HG03354 (cell line): ENCODE measurements around the gene SRP54.
"Not testable (repeated sequence)": the region's sequence is repeated elsewhere in the genome, so short reads cannot be mapped to it uniquely, and the experiment has no call there.

ENCODE experiments used
- ATAC-seq: cut with Tn5 transposase; IDR thresholded peaks from one replicate; pipeline ENCODE4 v1.9.1; 2021; ENCODE audit warnings: mild to moderate bottlenecking; ENCODE audit not compliant: unreplicated experiment, poor library complexity, severe bottlenecking

SRP54 gene

DNA sequence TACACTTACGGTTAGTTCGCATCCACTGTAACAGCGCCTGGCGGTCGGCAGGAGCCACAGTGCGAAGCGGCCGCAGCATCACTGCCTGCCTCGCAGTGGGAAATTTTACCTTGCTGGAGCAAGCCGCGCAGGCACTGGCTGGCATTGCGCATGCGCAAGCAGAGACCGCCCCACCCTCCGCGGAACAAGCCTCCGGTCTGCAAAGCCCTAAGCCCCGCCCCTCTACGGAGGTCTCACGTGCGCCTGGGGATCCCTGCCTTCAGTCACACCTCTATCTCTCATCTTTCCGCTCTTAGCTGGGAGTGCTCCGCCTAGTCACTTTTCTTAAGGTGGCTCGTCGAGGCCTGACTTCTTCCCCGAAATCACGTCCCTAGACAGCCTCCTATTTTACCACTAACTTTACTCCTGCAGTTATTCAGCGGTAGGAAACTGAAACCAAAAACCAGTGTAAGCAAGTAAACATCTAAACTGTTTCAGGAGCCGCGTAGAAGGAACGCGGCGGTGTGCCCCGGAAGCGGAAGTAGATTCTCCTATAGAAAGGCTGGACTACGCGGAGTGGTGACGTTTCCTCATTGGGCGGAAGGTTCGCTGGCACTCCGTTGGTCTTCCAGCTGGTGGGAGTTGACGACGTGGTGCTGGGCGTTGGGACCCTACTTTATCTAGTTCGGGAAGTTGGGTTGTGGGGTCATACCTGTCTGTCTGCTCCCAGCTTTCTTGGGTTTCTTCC, at the start of gene SRP54:
Gene SRP54, plus strand, starts transcription at position 572 of the 727 bp plus-strand sequence. CDS start 13,718 bp downstream, outside the sequence.
- peak; percentile 86 for ATAC-seq

DNA sequence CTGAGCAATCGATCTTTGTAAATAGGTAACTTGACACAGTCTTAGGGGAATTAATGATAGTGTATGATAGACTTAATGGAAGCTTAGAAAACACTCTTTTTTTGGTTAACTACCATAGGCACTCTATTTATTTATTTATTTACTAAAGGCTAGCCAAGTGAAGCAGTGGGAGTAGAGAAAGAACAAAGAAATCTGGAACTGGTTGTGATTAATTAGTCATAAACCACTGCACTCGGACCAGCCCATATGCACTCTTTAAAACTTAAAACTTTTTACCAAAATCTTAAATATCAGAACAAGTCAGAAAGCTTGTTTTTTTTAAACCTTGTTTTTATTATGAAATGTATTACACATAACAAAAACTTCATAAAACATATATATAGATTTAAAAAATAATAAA, 49.5 kb upstream of the SRP54 start:
- ATAC-seq: no peak

DNA sequence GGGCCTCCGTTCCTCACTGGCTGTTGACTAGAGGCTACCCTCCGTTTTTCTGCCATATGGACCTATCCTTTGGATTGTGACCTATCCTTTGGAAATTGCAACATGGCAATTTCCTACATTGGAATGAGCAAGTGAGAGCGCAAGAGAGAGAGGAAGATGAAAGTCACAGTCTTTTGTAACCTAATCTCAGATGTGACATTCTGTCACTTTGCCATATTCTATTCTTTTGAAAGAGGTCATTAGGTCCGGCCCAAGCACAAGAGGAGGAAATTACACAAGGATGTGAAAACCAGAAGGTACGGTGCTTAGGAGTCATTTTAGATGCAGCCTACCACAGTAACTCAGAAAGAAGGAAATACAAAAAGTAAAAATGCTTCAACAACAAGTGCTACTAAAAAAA, 47.3 kb upstream of the SRP54 start:
- ATAC-seq: no peak

DNA sequence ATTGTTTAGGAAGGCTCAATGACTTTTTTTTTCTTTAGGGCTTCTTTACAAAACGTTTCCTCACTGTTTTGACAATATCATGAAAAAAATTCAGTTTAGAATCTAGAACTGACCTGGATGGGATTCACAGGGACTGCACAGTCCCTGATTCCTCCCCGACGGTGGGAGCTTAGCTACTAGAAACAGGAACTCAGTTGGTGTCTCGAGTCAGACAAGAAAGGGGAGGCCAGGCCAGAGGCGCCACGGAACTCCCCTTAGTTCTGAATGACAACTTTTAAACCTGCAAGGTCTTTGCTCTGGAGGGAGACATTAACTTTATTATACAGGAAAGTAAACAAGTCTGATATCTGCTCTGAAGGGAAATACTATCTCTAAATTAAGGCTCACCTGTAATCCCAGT, 45.4 kb upstream of the SRP54 start:
- no peak for ATAC-seq

DNA sequence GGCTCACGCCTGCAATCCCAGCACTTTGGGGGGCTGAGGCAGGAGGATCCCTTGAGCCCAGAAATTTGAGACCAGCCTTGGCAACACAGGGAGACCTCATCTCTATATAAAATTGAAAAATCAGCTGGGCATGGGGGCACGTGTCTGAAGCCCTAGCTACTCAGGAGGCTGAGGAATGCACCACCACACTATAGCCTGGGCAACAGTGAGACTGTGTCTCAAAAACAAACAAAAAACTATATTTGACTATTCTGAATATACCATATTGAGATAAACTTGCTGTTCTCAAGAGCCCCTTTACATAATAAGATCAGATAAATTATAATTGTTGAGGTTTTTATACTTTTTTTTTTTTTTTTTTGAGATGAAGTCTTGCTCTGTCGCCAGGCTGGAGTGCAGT, 44.9 kb upstream of the SRP54 start:
- ATAC-seq: no peak

DNA sequence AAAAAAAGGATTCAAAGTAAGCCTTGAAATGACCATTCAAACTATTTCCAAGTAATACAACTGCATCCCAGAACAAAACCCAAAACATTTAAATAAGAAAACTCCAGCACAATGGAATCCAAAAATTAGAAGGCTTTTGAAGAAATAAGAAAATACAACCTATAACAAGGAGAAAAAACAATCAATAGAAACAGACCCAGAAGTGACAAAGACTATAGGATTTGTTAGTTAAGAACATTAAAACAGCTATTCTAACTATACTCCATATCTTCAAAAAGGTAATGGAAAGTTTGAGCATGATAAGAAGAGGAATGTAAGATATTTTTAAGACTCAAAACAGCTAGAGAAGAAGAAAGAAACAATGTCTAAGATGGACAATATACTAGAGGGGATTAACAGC, 39.3 kb upstream of the SRP54 start:
- ATAC-seq: no peak

DNA sequence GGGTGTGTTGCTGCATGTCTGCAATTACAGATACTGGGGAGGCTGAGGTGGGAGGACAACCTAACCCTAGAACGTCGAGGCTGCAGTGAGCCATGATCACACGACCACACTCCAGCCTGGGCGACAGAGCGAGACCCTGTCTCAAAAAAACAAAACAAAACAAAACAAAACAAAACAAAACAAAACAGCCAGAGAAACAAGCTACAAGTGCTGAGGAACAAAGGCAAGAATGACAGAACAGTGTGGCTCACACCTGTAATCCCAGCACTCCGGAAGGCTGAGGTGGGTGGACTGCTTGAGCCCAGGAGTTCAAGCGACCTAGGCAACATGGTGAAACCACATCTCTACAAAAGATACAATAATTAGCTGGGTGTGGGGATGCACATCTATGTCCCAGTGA, 38.0 kb upstream of the SRP54 start:
- ATAC-seq: no peak

DNA sequence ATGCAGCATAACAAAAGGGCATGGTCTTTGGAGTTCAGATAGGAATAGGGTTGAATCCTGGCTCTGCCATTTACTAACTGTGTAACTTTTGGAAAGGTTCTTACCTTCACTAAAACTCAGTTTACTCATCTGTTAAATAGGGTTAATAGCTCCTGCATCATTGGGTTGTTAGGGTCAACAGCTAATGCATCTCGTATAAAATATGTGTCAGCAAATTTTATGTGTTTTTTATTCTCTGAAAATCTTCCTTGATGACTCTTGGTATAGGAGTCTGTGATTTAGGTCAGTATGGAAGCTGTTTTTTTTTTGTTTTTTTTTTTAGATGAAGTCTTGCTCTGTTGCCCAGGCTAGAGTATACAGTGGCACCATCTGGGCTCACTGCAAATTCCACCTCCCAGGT, 36.1 kb upstream of the SRP54 start:
- ATAC-seq: no peak

DNA sequence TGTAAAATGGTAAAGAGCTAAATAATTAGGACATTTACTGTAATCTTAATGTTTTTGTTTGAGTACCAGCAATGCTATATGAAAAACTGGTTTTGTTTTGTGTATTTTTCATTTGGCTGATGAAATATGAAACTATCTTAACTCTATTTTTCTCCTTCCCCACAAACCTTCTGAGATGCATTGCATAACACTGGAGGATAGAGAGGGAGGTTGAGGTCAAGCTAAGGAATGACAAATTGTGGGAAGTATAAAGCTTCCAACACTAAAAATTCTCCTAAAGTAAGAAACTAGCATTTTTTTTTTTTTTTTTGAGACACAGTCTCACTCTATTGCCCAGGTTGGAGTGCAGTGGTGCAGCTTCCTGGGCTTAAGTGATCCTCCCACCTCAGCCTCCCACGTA, 31.5 kb upstream of the SRP54 start:
- no peak for ATAC-seq

DNA sequence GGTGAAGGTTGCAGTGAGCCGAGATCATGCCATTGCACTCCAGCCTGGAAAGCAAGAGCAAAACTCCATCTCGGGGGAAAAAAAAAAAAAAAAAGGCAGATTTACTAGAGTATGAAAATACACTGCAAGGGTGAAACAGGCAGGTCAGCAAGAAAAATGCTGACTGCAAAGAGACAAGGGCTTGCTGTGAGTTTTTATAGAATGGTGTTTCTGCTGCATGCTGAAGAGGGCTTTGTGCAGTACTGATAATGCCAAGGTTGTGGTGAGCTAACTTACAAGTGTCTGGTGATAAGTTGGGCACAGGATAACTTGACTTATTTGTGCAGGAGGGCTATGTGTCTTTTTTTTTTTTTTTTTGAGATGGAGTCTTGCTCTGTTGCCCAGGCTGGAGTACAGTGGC, 25.9 kb upstream of the SRP54 start:
- no peak for ATAC-seq

DNA sequence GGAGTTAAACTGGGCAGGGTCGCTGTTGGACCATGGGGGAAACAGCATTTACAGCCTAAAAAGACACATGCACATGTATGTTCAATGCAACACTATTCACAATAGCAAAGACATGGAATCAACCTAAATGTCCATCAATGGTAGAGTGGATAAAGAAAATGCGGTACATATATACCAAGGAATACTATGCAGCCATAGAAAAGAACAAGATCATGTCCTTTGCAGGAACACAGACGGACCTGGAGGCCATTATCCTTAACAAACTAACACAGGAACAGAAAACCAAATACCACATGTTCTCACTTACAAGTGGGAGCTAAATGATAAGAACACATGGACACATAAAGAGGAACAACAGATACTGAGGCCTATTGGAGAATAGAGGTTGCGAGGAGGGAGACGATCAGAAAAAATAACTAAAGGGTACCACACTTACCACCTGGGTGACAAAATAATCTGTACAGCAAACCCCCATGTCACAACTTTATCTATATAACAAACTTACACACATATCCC, 25.0 kb upstream of the SRP54 start:
- ATAC-seq: no peak

DNA sequence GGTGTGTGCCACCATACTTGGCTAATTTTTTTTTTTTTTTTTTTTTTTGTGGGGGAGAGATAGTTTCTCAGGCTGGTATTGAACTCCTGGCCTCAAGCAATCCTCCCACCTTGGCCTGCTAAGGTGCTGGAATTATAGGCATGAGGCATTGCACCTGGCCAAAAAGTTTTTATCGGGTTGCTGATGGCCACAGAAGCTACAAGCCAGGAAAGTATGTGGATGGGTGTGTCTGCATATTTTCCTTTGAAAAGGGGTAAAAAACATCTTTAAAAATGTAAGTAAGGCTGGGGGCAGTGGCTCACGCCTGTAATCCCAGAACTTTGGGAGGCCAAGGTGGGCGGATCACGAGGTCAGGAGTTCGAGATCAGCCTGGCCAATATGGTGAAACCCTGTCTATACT, 20.7 kb upstream of the SRP54 start:
- ATAC-seq: not testable (repeated sequence)

DNA sequence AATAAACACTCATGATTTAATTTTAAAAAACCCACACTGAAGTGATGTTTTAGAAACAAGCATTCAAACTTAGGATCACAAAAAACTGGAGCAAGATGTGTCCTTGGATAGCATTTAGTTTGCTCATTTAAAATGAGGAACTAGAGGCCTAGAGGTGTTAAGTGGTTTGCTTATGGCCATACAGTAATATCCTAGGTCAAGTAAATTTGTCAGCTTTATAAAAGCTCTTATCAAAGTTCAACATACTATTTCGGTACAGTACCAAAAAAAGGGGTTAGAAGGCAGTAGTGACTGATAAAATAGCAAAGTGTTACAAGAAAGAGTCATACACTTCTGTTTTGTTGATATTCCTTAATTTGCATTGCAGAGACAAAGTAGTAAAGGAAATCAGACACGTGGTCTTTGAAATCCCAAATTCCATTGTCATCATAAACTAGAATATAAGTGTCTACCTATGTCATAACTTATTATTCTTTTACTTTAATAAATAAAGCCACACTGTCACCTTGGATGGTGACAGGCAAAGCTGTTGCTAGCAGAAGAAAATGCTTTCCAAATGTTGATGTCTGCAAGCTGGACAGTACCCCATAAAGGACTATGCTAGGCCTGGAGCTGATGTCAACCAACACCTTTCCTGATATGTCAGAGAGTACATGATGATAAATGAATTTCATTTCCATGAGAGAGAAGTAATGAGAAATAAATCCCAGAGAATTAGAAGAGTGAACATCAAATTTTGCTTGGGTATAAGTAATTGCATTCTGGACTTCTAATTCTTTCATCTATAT, 17.6 kb upstream of the SRP54 start:
- no peak for ATAC-seq

DNA sequence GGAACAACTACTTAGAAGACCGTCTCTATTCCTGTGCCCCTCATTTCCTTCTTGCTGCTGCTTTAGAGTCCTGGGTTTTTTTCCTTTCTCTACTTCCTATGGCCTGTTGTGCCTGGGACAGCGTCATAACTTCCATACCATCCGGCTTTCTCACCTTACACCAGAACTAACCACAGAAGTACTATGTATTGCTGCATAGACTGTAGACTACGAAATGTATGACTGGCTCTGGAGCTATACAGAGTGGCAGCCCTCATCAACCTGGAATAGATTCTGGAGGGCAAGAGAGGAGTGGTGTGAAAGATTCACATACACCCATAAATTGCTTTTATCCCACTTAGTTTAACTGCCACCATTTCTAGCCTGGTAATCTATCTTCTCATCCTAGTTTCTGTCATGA, 16.9 kb upstream of the SRP54 start:
- ATAC-seq: no peak

DNA sequence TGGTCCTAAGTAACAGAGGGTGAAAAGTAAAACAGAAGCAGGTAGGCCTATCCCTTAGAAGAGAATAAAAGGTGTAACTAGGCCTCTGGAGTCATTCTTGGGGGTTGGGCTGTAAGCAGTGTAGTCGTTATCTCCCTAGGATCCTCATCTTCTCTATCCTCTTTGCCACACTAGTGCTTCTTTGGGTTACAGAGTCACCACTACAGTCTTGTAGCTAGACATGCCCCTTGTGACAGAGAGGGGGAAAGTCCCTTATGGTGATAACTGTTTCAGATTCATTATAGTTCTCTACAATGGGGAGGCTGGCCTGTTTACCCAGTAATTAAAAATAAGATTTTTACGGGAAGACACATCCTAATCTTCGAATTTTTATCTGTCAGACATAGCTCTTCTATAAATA, 16.4 kb upstream of the SRP54 start:
- peak; percentile 70 for ATAC-seq

DNA sequence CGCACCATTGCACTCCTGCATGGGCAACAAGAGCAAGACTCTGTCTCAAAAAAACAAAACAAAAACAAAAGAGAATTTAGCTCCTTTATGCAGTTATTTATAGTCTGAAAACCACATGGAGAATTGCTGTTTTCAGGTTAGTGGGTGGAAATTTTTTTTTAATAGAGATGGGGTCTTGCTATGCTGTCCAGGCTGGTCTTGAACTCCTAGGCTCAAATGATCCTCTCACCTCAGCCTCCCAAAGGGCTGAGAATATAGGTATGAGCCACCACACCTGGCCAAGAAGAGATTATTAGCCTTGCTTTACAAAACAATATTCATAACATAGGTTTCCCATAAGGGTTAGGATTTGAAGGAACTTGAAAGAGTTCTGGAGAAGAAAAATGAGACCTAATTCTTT, 12.1 kb upstream of the SRP54 start:
- no peak for ATAC-seq

DNA sequence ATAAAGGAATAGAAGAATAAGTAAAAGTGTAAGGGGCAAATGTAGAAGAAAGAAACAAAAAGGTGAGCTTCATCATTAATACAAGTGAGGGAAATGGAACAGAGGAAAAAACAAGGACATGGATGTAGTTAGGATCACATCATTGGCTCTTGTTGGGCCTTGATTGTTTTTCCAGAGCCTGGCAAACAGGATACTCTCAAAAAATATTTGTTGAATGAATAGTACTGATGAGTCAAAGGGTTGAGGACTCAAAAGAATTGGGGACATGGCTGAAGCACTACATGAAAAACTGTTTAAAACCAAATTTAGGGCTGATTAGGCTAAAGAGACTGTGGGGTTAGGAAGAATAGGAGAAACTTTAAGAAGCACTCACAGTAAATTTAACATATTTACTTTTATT, 11.4 kb upstream of the SRP54 start:
- ATAC-seq: no peak

DNA sequence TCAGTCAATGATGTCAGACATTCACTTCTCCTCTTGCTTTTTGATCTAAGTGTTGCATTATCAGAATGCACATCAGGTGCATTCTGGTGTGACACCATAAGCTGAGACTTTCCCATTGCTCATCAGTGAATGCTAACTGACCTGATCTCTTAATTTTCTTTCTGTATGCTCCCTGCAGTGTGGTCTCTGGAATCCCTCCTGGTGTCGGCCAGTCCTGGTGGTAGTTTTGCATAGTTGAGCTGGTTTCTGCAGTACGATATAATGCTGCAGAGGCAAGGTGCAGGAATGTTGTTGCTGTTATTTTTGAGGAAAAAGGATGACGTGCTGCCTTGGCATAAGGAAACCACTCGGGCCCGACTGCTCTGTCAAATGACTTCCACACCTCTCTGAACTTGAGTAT, 11.0 kb upstream of the SRP54 start:
- ATAC-seq: no peak

DNA sequence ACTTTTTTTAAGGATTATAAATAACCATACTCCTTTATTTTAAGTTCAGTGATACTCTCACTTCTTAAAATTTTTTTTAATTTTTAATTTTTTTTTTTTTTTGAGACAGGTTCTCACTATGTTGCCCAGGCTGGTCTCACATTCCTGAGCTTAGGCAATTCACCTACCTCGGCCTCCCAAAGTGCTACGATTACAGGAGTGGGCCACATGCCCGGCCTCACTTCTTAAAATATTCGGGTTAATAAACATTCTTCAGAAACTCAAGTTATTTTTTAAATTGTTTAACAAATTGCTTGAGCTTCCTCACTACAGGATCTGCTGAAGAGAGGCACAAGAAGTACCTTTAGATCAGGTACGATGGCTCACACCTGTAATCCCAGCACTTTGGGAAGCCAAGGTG, 4.3 kb upstream of the SRP54 start:
- ATAC-seq: no peak

DNA sequence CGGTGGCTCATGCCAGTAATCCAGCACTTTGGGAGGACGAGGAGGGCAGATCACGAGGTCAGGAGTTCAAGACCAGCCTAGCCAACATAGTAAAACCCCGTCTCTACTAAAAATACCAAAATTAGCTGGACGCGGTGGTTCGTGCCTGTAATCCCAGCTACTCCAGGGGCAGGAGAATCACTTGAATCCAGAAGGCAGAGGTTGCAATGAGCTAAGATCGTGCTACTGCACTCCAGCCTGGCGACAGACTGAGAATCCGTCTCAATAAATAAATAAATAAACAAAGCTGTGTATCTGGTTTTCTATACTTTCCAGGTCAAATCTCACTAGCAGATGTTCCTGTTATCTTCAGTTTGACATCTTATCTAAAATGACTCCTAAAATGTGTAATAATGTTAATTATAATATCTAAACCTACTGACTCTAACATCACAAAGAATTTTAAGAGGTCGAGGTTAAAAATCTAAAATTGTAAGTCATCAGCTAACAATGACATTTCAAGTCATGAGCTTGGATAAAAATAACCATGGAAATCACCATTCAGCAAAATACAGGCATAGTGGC, 2.4 kb upstream of the SRP54 start:
- ATAC-seq: no peak
